Nephron (organoid): ENCODE data around the gene HECW1.

Experiments
- H3K27ac Mint-ChIP-seq, 3 experiments: 2 replicates each; pipeline ENCODE4 v1.8.0; 2020; ENCODE audit warnings: mixed read lengths in 3 of 3, mild to moderate bottlenecking in 2 of 3, moderate library complexity in 1 of 3
- H3K27me3 Mint-ChIP-seq: 2 replicates; pipeline ENCODE4 v1.8.0; 2021; ENCODE audit warnings: low read depth, mild to moderate bottlenecking, moderate library complexity, mixed read lengths
- H3K36me3 Mint-ChIP-seq: 2 replicates; pipeline ENCODE4 v1.8.0; 2020; ENCODE audit warnings: low read depth, mixed read lengths
- H3K4me1 Mint-ChIP-seq: 2 replicates; pipeline ENCODE4 v1.8.0; 2020; ENCODE audit warnings: mixed read lengths
- H3K4me3 Mint-ChIP-seq, 3 experiments: 2 replicates each; pipeline ENCODE4 v1.8.0; 2020; ENCODE audit warnings: mild to moderate bottlenecking in 3 of 3, mixed read lengths in 3 of 3, moderate library complexity in 2 of 3
- H3K9me3 Mint-ChIP-seq: 2 replicates; pipeline ENCODE4 v1.8.0; 2020; ENCODE audit warnings: mixed read lengths
- CTCF ChIP-seq, 3 experiments: fragments of 200-600 bp; sonication (generic); IDR thresholded peaks; one replicate each; pipeline ENCODE4 v1.5.0; 2021; ENCODE audit warnings: antibody characterized with exemption in 3 of 3; ENCODE audit not compliant: unreplicated experiment in 3 of 3

Gene HECW1

GRCh38 chr7:43560742-43561330, 448.4 kb downstream of the HECW1 start:
- H3K27ac Mint-ChIP-seq, result no peak overlapping the region
- no peaks in the 10 kb centered on the region for H3K27me3 Mint-ChIP-seq
- no peaks in the 10 kb centered on the region for H3K36me3 Mint-ChIP-seq
- H3K4me3 Mint-ChIP-seq, result no peak overlapping the region
- H3K9me3 Mint-ChIP-seq, result no peaks in the 10 kb centered on the region
- no peak for TF ChIP-seq CTCF (IDR thresholded peaks at IDR 0.05; ENCODE audit: unreplicated experiment in 3 of 3)
- H3K4me1 Mint-ChIP-seq, result peaks cover 4% of the 10 kb centered on the region

- TF ChIP-seq CTCF (IDR thresholded peaks at IDR 0.05; ENCODE audit: unreplicated experiment in 3 of 3), result no peak
- H3K27me3 Mint-ChIP-seq, result no peaks in the 10 kb centered on the region
Measured at GRCh38 chr7:43562383-43562782, 449.9 kb downstream of the HECW1 start.

GRCh38 chr7:43565786-43566185, 453.3 kb downstream of the HECW1 start:
- no peak for TF ChIP-seq CTCF (IDR thresholded peaks at IDR 0.05; ENCODE audit: unreplicated experiment in 3 of 3)
- peaks cover 4% of the 10 kb centered on the region for H3K4me1 Mint-ChIP-seq
- no peaks in the 10 kb centered on the region for H3K9me3 Mint-ChIP-seq
- no peak overlapping the region for H3K27ac Mint-ChIP-seq
- H3K4me3 Mint-ChIP-seq, result no peak overlapping the region
- H3K36me3 Mint-ChIP-seq, result no peaks in the 10 kb centered on the region
- H3K27me3 Mint-ChIP-seq, result no peaks in the 10 kb centered on the region

More at GRCh38 chr7:43562383-43562782, 449.9 kb downstream of the HECW1 start:
- H3K27ac Mint-ChIP-seq, result no peak overlapping the region
- peaks cover 4% of the 10 kb centered on the region for H3K4me1 Mint-ChIP-seq
- no peaks in the 10 kb centered on the region for H3K9me3 Mint-ChIP-seq
- H3K4me3 Mint-ChIP-seq, result no peak overlapping the region
- H3K36me3 Mint-ChIP-seq, result no peaks in the 10 kb centered on the region

- no peak for TF ChIP-seq CTCF (IDR thresholded peaks at IDR 0.05; ENCODE audit: unreplicated experiment in 3 of 3)
- H3K9me3 Mint-ChIP-seq, result no peaks in the 10 kb centered on the region
- H3K4me3 Mint-ChIP-seq, result no peak overlapping the region
- H3K27me3 Mint-ChIP-seq, result no peaks in the 10 kb centered on the region
- H3K27ac Mint-ChIP-seq, result no peak overlapping the region
- no peaks in the 10 kb centered on the region for H3K36me3 Mint-ChIP-seq
- no peaks in the 10 kb centered on the region for H3K4me1 Mint-ChIP-seq
Measured at GRCh38 chr7:43568529-43568928, 456.1 kb downstream of the HECW1 start.

- Mint-ChIP-seq H3K27ac (no peak overlapping the region), H3K9me3 (no peaks in the 10 kb centered on the region)
Measured at GRCh38 chr7:43569424-43569823, 457.0 kb downstream of the HECW1 start.

More at GRCh38 chr7:43569424-43569823, 457.0 kb downstream of the HECW1 start:
- Mint-ChIP-seq H3K4me3 (no peak overlapping the region), H3K4me1 (no peaks in the 10 kb centered on the region), H3K27me3 (no peaks in the 10 kb centered on the region), H3K36me3 (no peaks in the 10 kb centered on the region)
- no peak for TF ChIP-seq CTCF (IDR thresholded peaks at IDR 0.05; ENCODE audit: unreplicated experiment in 3 of 3)
